GM10248 (cell line): Measurements from ENCODE around the gene DKK1.

Experiments
- CTCF ChIA-PET: fragments of 300-600 bp; sonication (Branson Sonifier 250); formaldehyde crosslinking; extraction: SDS; loops from one replicate; lab custom pipeline; 2021; ENCODE audit warnings: antibody characterized with exemption; lab: Yijun Ruan, JAX
- POLR2A ChIA-PET: fragments of 350-650 bp; sonication (Branson Sonifier 250); formaldehyde crosslinking; extraction: SDS; loops from one replicate; lab custom pipeline; 2020; ENCODE audit warnings: antibody characterized with exemption; lab: Yijun Ruan, JAX
- DNase-seq: peaks from one replicate; pipeline ENCODE4 v3.0.0; 2012; ENCODE audit errors: extremely low spot score
- CTCF ChIP-seq: IDR thresholded peaks from 2 replicates; pipeline ENCODE4 v1.5.1; 2012; ENCODE audit warnings: mild to moderate bottlenecking, low read depth; ENCODE audit errors: extremely low read depth, missing control alignments, control extremely low read depth

Gene DKK1

DNA sequence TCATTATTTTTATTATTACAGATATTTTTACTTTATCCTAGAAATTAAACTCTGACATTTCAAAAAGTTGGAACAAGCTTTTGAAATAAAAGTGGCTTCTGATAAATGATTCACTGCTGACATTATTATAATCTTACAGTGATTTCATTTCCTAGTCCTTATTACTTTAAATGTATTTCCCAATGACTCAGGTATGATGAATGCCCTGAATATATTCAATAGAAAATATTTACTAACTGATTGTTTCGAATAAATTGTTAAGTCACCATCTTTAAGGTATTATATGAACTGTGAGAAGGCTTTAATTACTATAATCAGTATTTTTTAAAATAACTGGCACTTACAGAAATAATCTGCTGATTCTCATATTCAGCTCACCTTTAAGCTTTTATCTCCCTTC is 21.6 kb downstream of the DKK1 start:
- ChIA-PET POLR2A (no interaction called here), CTCF (interaction anchor here (1.8 kb wide), 1 partner anchor 12 kb away, joined by 8 read pairs; no protein-coding TSS in a partner anchor)

DNA sequence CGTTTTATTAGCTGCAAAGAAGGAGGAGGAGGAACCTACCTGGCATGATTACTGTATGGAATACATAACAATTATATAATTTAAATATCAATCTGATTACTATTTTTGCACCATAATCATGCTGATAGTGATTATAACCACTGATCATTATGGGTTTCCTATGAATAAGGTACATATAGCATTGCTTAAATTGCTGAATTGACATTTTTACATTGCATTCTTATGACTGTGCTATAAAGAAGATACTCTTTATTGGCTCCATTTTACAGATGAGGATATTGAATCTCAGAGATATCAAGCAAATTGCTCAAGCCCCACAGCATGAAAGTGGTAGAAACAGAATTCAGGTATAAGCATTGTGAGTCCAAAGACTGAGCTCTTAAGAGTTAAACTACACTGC is 23.1 kb downstream of the DKK1 start:
- no peak for TF ChIP-seq CTCF
- ChIA-PET POLR2A (no interaction called here), CTCF (interaction anchor here (1.3 to 1.8 kb wide), 2 partner anchors 10 to 127 kb away, joined by 4 to 8 read pairs; no protein-coding TSS in a partner anchor)
- no peak for DNase-seq

More for the DNA sequence above, 21.6 kb downstream of the DKK1 start:
- no peak for TF ChIP-seq CTCF
- no peak for DNase-seq

GRCh38 chr10:52343439-52343838 is 29.4 kb downstream of the DKK1 start:
- ChIA-PET POLR2A (no interaction called here), CTCF (no interaction called here)
- no peak for TF ChIP-seq CTCF
- DNase-seq = no peak

- ChIA-PET CTCF (interaction anchor here (2.5 kb wide), 1 partner anchor 10 kb away, joined by 8 read pairs; no protein-coding TSS in a partner anchor), POLR2A (no interaction called here)
- TF ChIP-seq CTCF = no peak
- no peak for DNase-seq
These were observed 32.6 kb downstream of the DKK1 start for GRCh38 chr10:52346394-52347326.

DNA sequence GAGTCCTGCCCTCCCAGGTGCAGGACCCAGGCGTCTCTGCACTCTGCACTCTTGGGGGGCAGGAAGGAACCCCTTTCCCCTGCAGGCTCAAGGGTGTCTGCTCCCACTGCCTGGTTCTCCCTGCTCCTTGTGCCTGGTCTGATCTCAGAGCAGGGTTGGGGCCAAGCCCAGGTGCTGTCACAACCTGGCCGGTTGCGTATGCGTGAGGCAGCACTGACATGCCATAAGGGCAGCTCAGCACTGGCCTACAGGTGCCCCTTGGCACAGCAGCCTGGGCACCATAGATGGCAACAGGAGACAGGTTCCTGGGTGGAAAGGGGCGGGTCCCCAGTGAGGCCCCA is 33.2 kb downstream of the DKK1 start:
- no peak for DNase-seq
- CTCF ChIA-PET = interaction anchor here (1.4 to 2.5 kb wide), 2 partner anchors 11 to 13 kb away, joined by 4 to 8 read pairs; no protein-coding TSS in a partner anchor
- POLR2A ChIA-PET = no interaction called here
- no peak for TF ChIP-seq CTCF

DNA sequence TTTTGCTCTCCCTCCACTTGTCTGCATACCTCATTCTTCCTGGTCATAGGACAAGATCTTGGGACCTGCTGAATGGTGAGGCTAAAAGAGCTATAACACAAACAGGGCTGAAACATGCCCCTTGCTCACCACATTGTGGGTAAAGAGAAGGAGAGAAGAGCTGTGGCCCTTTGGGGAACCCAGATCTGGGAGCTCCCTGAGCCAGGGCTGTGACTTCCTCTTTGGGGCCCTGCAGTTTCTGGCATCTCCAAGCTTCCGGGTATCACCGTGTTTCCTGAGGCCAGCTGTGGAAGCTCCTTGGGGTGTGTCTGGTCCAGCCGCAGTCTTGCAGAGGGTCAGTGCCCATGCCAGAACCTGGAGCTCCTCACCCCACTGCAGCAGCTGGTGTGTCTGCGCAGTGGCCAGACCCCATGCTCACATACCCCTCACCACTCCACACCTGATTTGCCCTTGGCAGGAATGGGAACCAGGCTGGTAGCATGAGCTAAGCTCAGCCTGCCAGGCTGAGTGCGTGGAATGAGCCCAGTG is 34.0 kb downstream of the DKK1 start:
- POLR2A ChIA-PET = no interaction called here

More for the DNA sequence above, 34.0 kb downstream of the DKK1 start:
- CTCF ChIA-PET = interaction anchor here (0.9 to 2.5 kb wide), 5 partner anchors 8 to 139 kb away, joined by 3 to 8 read pairs (median 4); no protein-coding TSS in a partner anchor
- no peak for DNase-seq
- no peak for TF ChIP-seq CTCF
